HepG2 (cell line): Measurements from ENCODE around the gene DOK7.

Experiments
- ARID3A ChIP-seq: IDR thresholded peaks from 2 replicates; pipeline ENCODE4 v1.6.1; 2012; ENCODE audit warnings: low read depth, low read length, improper control_type of control experiment
- ARNT ChIP-seq: fragments of 450-650 bp; IDR thresholded peaks from 2 replicates; pipeline ENCODE4 v1.6.1; 2017
- CEBPB ChIP-seq: IDR thresholded peaks from 2 replicates; pipeline ENCODE4 v1.6.1; 2011; ENCODE audit warnings: low read depth, low read length, improper control_type of control experiment, borderline replicate concordance
- CTCF ChIP-seq: sonication (generic); formaldehyde crosslinking; IDR thresholded peaks from 2 replicates; pipeline ENCODE4 v1.5.0; 2020; ENCODE audit warnings: mild to moderate bottlenecking, missing genetic modification reagents, moderate library complexity
- EZH2 ChIP-seq: conservative IDR thresholded peaks from 2 replicates; pipeline ENCODE4 v1.6.1; 2012; ENCODE audit warnings: mild to moderate bottlenecking, low read depth, low read length, moderate library complexity
- NFE2L2 ChIP-seq: fragments of 150-350 bp; IDR thresholded peaks from 2 replicates; pipeline ENCODE4 v1.6.1; 2014; ENCODE audit warnings: low read length
- POLR2A ChIP-seq, 2 experiments: IDR thresholded peaks; 2 replicates each; pipeline ENCODE4 v1.6.1; 2011; ENCODE audit warnings: low read depth in 2 of 2, low read length in 2 of 2, mild to moderate bottlenecking in 1 of 2, moderate library complexity in 1 of 2; ENCODE audit not compliant: insufficient read depth in 1 of 2
- TAF1 ChIP-seq: sonication (generic); formaldehyde crosslinking; IDR thresholded peaks from 2 replicates; pipeline ENCODE4 v1.4.0; 2020; ENCODE audit warnings: missing genetic modification reagents
- TCF12 ChIP-seq, 2 experiments: fragments of 450-650 bp in 1 of 2; sonication (generic) in 1 of 2; formaldehyde crosslinking in 1 of 2; IDR thresholded peaks; 2 replicates each; pipeline versions ENCODE4 v1.6.1 to v1.8.0; 2017 to 2022; ENCODE audit warnings: antibody characterized with exemption in 1 of 2, mild to moderate bottlenecking in 1 of 2, missing genetic modification reagents in 1 of 2, moderate library complexity in 1 of 2
- ZNF619 ChIP-seq: sonication (generic); formaldehyde crosslinking; IDR thresholded peaks from 2 replicates; pipeline ENCODE4 v1.4.0; 2020; ENCODE audit warnings: mild to moderate bottlenecking, missing genetic modification reagents
- TF ChIP-seq, protein P1 (sequence below): sonication (generic); formaldehyde crosslinking; IDR thresholded peaks from 2 replicates; pipeline ENCODE4 v1.4.0; 2020; ENCODE audit warnings: missing genetic modification reagents, borderline replicate concordance
- TF ChIP-seq, protein P2 (sequence below): IDR thresholded peaks from 2 replicates; pipeline ENCODE4 v1.6.1; 2012; ENCODE audit warnings: inconsistent platforms

GRCh38 chr4:3493720-3494461 is 30.8 kb downstream of the DOK7 start:
- TF ChIP-seq NFE2L2 = no peak
- TF ChIP-seq CTCF (CRISPR knock-in tag) = no peak
- no peak for TF ChIP-seq ARNT
- TF ChIP-seq POLR2A (IDR thresholded peaks at IDR 0.05; ENCODE audit: insufficient read depth in 1 of 2, low read depth in 2 of 2, low read length in 2 of 2) = no peak
- no peak for TF ChIP-seq ZNF619
- no peak for TF ChIP-seq CEBPB
- no peak for TF ChIP-seq EZH2
- TF ChIP-seq, protein P1, sequence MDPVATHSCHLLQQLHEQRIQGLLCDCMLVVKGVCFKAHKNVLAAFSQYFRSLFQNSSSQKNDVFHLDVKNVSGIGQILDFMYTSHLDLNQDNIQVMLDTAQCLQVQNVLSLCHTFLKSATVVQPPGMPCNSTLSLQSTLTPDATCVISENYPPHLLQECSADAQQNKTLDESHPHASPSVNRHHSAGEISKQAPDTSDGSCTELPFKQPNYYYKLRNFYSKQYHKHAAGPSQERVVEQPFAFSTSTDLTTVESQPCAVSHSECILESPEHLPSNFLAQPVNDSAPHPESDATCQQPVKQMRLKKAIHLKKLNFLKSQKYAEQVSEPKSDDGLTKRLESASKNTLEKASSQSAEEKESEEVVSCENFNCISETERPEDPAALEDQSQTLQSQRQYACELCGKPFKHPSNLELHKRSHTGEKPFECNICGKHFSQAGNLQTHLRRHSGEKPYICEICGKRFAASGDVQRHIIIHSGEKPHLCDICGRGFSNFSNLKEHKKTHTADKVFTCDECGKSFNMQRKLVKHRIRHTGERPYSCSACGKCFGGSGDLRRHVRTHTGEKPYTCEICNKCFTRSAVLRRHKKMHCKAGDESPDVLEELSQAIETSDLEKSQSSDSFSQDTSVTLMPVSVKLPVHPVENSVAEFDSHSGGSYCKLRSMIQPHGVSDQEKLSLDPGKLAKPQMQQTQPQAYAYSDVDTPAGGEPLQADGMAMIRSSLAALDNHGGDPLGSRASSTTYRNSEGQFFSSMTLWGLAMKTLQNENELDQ (CRISPR knock-in tag) = no peak
- no peak for TF ChIP-seq TAF1 (CRISPR knock-in tag)
- no peak for TF ChIP-seq ARID3A
- TF ChIP-seq, protein P2, sequence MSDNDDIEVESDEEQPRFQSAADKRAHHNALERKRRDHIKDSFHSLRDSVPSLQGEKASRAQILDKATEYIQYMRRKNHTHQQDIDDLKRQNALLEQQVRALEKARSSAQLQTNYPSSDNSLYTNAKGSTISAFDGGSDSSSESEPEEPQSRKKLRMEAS = no peak
- TF ChIP-seq TCF12 (IDR thresholded peaks at IDR 0.05) = no peak
- no peak for TF ChIP-seq TCF12 (CRISPR knock-in tag; IDR thresholded peaks at IDR 0.05)
